Neural progenitor cell (in vitro differentiated cells): ENCODE data around the gene WWOX. TPM values are rescaled to one million over a fixed set of nuclear protein-coding genes. Genes with fewer than 3 reads are reported as not detected.

ENCODE experiments used
- DNase-seq: peaks from one replicate; pipeline ENCODE4 v3.0.0-alpha.2; 2016; ENCODE audit warnings: low spot score
- H2AFZ ChIP-seq: fragments of 200-600 bp; sonication (generic); replicated peaks from 2 replicates; pipeline ENCODE4 v1.6.1; 2016; ENCODE audit warnings: antibody characterized with exemption
- H3F3A ChIP-seq: fragments of 200-600 bp; sonication (generic); 2 replicates; pipeline ENCODE4 v1.6.1; 2016; ENCODE audit warnings: antibody characterized with exemption, low read depth
- H3K27ac ChIP-seq: fragments of 200-600 bp; sonication (generic); 2 replicates; pipeline ENCODE4 v1.5.1; 2016; ENCODE audit warnings: mild to moderate bottlenecking
- H3K27me3 ChIP-seq: fragments of 200-600 bp; sonication (generic); 2 replicates; pipeline ENCODE4 v1.6.1; 2016; ENCODE audit warnings: mild to moderate bottlenecking, moderate library complexity
- H3K36me3 ChIP-seq: fragments of 200-600 bp; sonication (generic); 2 replicates; pipeline ENCODE4 v1.5.1; 2016
- H3K4me1 ChIP-seq: fragments of 200-600 bp; sonication (generic); 2 replicates; pipeline ENCODE4 v1.6.1; 2016; ENCODE audit warnings: mixed run types
- H3K4me2 ChIP-seq: fragments of 200-600 bp; sonication (generic); 2 replicates; pipeline ENCODE4 v1.6.1; 2016
- H3K4me3 ChIP-seq: fragments of 200-600 bp; sonication (generic); 2 replicates; pipeline ENCODE4 v1.5.1; 2016
- H3K79me2 ChIP-seq: fragments of 200-600 bp; sonication (generic); 2 replicates; pipeline ENCODE4 v1.6.1; 2016; ENCODE audit warnings: low read depth
- H3K9ac ChIP-seq: fragments of 200-600 bp; sonication (generic); 2 replicates; pipeline ENCODE4 v1.6.1; 2016
- H3K9me3 ChIP-seq: fragments of 200-600 bp; sonication (generic); 2 replicates; pipeline ENCODE4 v1.5.1; 2016; ENCODE audit warnings: low read depth
- H4K20me1 ChIP-seq: fragments of 200-600 bp; sonication (generic); 2 replicates; pipeline ENCODE4 v1.6.1; 2016; ENCODE audit warnings: low read depth
- H3K27ac Mint-ChIP-seq: 3 replicates; pipeline ENCODE4 v1.8.0; 2021; ENCODE audit warnings: mixed read lengths
- H3K27me3 Mint-ChIP-seq: 2 replicates; pipeline ENCODE4 v1.8.0; 2022; ENCODE audit warnings: low read depth, mild to moderate bottlenecking, inconsistent platforms, moderate library complexity, mixed read lengths; ENCODE audit not compliant: insufficient read depth
- H3K36me3 Mint-ChIP-seq: 3 replicates; pipeline ENCODE4 v1.8.0; 2021; ENCODE audit warnings: mixed read lengths
- H3K4me1 Mint-ChIP-seq: 3 replicates; pipeline ENCODE4 v1.8.0; 2021; ENCODE audit warnings: mixed read lengths
- H3K4me3 Mint-ChIP-seq: 3 replicates; pipeline ENCODE4 v1.8.0; 2021; ENCODE audit warnings: mild to moderate bottlenecking, moderate library complexity, mixed read lengths
- H3K9me3 Mint-ChIP-seq: 3 replicates; pipeline ENCODE4 v1.8.0; 2020; ENCODE audit warnings: mixed read lengths
- CTCF ChIP-seq: fragments of 200-600 bp; sonication (generic); IDR thresholded peaks from 2 replicates; pipeline ENCODE4 v1.5.1; 2017; ENCODE audit warnings: antibody characterized with exemption, mild to moderate bottlenecking
- EZH2 ChIP-seq: fragments of 200-600 bp; sonication (generic); IDR thresholded peaks from 2 replicates; pipeline ENCODE4 v1.6.1; 2017; ENCODE audit warnings: antibody characterized with exemption, mild to moderate bottlenecking, moderate library complexity
- EZH2phosphoT487 ChIP-seq: fragments of 200-600 bp; sonication (generic); IDR thresholded peaks from 2 replicates; pipeline ENCODE4 v1.6.1; 2017; ENCODE audit warnings: antibody characterized with exemption
- total RNA-seq: library from RNA; depleted of rRNA; stranded (reverse); fragments of >200 nt; gene quantifications from 2 replicates; pipeline ENCODE4 v1.2.3, GENCODE V29; 2015; ENCODE audit warnings: low replicate concordance

Gene WWOX
- total RNA-seq, 1 donor from 2014 or later: 63.7 TPM

GRCh38 chr16:79006765-79007164 lies 907.3 kb downstream of the WWOX start:
- Histone ChIP-seq H4K20me1 (no peaks in the 10 kb centered on the region), H3K27ac (no peak overlapping the region), H3K9me3 (no peaks in the 10 kb centered on the region), H3F3A (peaks cover under 1% of the 10 kb centered on the region), H3K4me3 (no peak overlapping the region), H3K27me3 (no peaks in the 10 kb centered on the region), H3K79me2 (no peaks in the 10 kb centered on the region), H3K36me3 (no peaks in the 10 kb centered on the region), H2AFZ (no peak overlapping the region), H3K4me1 (peaks cover 8% of the 10 kb centered on the region), H3K9ac (no peak overlapping the region), H3K4me2 (no peak overlapping the region)
- Mint-ChIP-seq H3K4me1 (peaks cover 8% of the 10 kb centered on the region), H3K27ac (no peak overlapping the region), H3K36me3 (peaks cover 2% of the 10 kb centered on the region), H3K27me3 (peaks cover 4% of the 10 kb centered on the region), H3K9me3 (no peaks in the 10 kb centered on the region), H3K4me3 (no peak overlapping the region)
- no peak for DNase-seq
- TF ChIP-seq CTCF: no peak
- no peak for TF ChIP-seq EZH2phosphoT487
- TF ChIP-seq EZH2: no peak

- no peaks in the 10 kb centered on the region for H3F3A ChIP-seq
- Mint-ChIP-seq H3K4me1 (peaks cover 9% of the 10 kb centered on the region), H3K27me3 (peaks cover 2% of the 10 kb centered on the region), H3K27ac (no peak overlapping the region), H3K9me3 (no peaks in the 10 kb centered on the region), H3K4me3 (no peak overlapping the region), H3K36me3 (peaks cover 2% of the 10 kb centered on the region)
- no peak overlapping the region for H3K4me2 ChIP-seq
- H3K9ac ChIP-seq: no peak overlapping the region
- H3K27ac ChIP-seq: no peak overlapping the region
- H2AFZ ChIP-seq: no peak overlapping the region
- H3K9me3 ChIP-seq: no peaks in the 10 kb centered on the region
- H3K4me3 ChIP-seq: no peak overlapping the region
- no peak for TF ChIP-seq CTCF
- TF ChIP-seq EZH2: no peak
- TF ChIP-seq EZH2phosphoT487: no peak
- DNase-seq: no peak
- peaks cover 6% of the 10 kb centered on the region for H3K4me1 ChIP-seq
- no peaks in the 10 kb centered on the region for H3K36me3 ChIP-seq
- no peaks in the 10 kb centered on the region for H3K27me3 ChIP-seq
- no peaks in the 10 kb centered on the region for H4K20me1 ChIP-seq
- no peaks in the 10 kb centered on the region for H3K79me2 ChIP-seq
Observed at GRCh38 chr16:79007614-79008013, 908.2 kb downstream of the WWOX start.

GRCh38 chr16:79008036-79008868 lies 908.8 kb downstream of the WWOX start:
- Histone ChIP-seq H3K9me3 (no peaks in the 10 kb centered on the region), H3K27ac (no peak overlapping the region), H3K79me2 (no peaks in the 10 kb centered on the region), H3K36me3 (no peaks in the 10 kb centered on the region), H3K4me2 (no peak overlapping the region), H3K27me3 (no peaks in the 10 kb centered on the region), H2AFZ (no peak overlapping the region), H3K9ac (no peak overlapping the region), H3K4me1 (peaks cover 4% of the 10 kb centered on the region), H3K4me3 (no peak overlapping the region), H4K20me1 (no peaks in the 10 kb centered on the region), H3F3A (no peaks in the 10 kb centered on the region)
- DNase-seq: no peak
- Mint-ChIP-seq H3K27ac (no peak overlapping the region), H3K36me3 (peaks cover 2% of the 10 kb centered on the region), H3K4me3 (no peak overlapping the region), H3K27me3 (peaks cover 2% of the 10 kb centered on the region), H3K4me1 (peaks cover 9% of the 10 kb centered on the region), H3K9me3 (no peaks in the 10 kb centered on the region)
- TF ChIP-seq EZH2 (no peak), EZH2phosphoT487 (no peak), CTCF (no peak)
